GM23338 (cell line): ENCODE data around the gene MED13. TPM values are rescaled to one million over a fixed set of nuclear protein-coding genes. Genes with fewer than 3 reads are reported as not detected.
A peak's percentile ranks its signal among the peaks of the same experiment; 100 is the strongest.

Source experiments
- ATAC-seq: fragments of 200-7000 bp; cut with Tn5 transposase; 3 replicates; pipeline ENCODE4 v1.9.1; 2020
- DNase-seq: peaks from one replicate; pipeline ENCODE4 v3.0.0-alpha.2; 2015; ENCODE audit warnings: low spot score
- H2AFZ ChIP-seq: fragments of 200-600 bp; sonication (generic); 2 replicates; pipeline ENCODE4 v1.8.0; 2016; ENCODE audit warnings: antibody characterized with exemption, mild to moderate bottlenecking, moderate library complexity
- H3F3A ChIP-seq: fragments of 200-600 bp; sonication (generic); replicated peaks from 2 replicates; pipeline ENCODE4 v1.8.0; 2017; ENCODE audit warnings: antibody characterized with exemption, mixed run types, low read depth
- H3K27ac ChIP-seq: fragments of 200-600 bp; sonication (generic); 2 replicates; pipeline ENCODE4 v1.6.1; 2016; ENCODE audit warnings: low read depth
- H3K27me3 ChIP-seq: fragments of 200-600 bp; sonication (generic); 2 replicates; pipeline ENCODE4 v1.8.0; 2016; ENCODE audit warnings: mild to moderate bottlenecking, mixed run types, moderate library complexity; ENCODE audit not compliant: insufficient read depth
- H3K36me3 ChIP-seq: fragments of 200-600 bp; sonication (generic); 2 replicates; pipeline ENCODE4 v1.8.0; 2016; ENCODE audit warnings: mild to moderate bottlenecking; ENCODE audit not compliant: insufficient read depth
- H3K4me1 ChIP-seq: fragments of 200-600 bp; sonication (generic); 2 replicates; pipeline ENCODE4 v1.8.0; 2016; ENCODE audit warnings: mild to moderate bottlenecking, moderate library complexity; ENCODE audit not compliant: insufficient read depth
- H3K4me2 ChIP-seq: fragments of 200-600 bp; sonication (generic); 2 replicates; pipeline ENCODE4 v1.7.1; 2017; ENCODE audit warnings: mixed run types
- H3K4me3 ChIP-seq: fragments of 200-600 bp; sonication (generic); 2 replicates; pipeline ENCODE4 v1.6.1; 2016; ENCODE audit warnings: mixed run types
- H3K79me2 ChIP-seq: fragments of 200-600 bp; sonication (generic); replicated peaks from 2 replicates; pipeline ENCODE4 v1.8.0; 2017; ENCODE audit warnings: mild to moderate bottlenecking; ENCODE audit not compliant: insufficient read depth
- H3K9me2 ChIP-seq: fragments of 200-600 bp; sonication (generic); 2 replicates; pipeline ENCODE4 v1.8.0; 2017; ENCODE audit not compliant: insufficient read depth
- H4K20me1 ChIP-seq: fragments of 200-600 bp; sonication (generic); replicated peaks from 2 replicates; pipeline ENCODE4 v1.8.0; 2017; ENCODE audit warnings: mild to moderate bottlenecking; ENCODE audit not compliant: insufficient read depth
- H3K27ac Mint-ChIP-seq: 2 replicates; pipeline ENCODE4 v1.8.0; 2020; ENCODE audit warnings: inconsistent platforms, mild to moderate bottlenecking, moderate library complexity, mixed read lengths
- H3K27me3 Mint-ChIP-seq: 3 replicates; pipeline ENCODE4 v1.8.0; 2022; ENCODE audit warnings: low read depth, mild to moderate bottlenecking, moderate library complexity, mixed read lengths, inconsistent platforms; ENCODE audit not compliant: insufficient read depth, poor library complexity
- H3K36me3 Mint-ChIP-seq: 3 replicates; pipeline ENCODE4 v1.8.0; 2021; ENCODE audit warnings: low read depth, mild to moderate bottlenecking, inconsistent platforms, moderate library complexity, mixed read lengths
- H3K4me1 Mint-ChIP-seq: 3 replicates; pipeline ENCODE4 v1.8.0; 2020; ENCODE audit warnings: mild to moderate bottlenecking, inconsistent platforms, mixed read lengths
- H3K4me3 Mint-ChIP-seq: 3 replicates; pipeline ENCODE4 v1.8.0; 2021; ENCODE audit warnings: moderate library complexity, mild to moderate bottlenecking, inconsistent platforms, mixed read lengths
- H3K9me3 Mint-ChIP-seq: 3 replicates; pipeline ENCODE4 v1.8.0; 2020; ENCODE audit warnings: moderate library complexity, mild to moderate bottlenecking, inconsistent platforms, mixed read lengths
- CREB1 ChIP-seq: fragments of 250-450 bp; sonication (Bioruptor Pico); IDR thresholded peaks from 2 replicates; pipeline ENCODE4 v1.5.0; 2020; ENCODE audit warnings: low read depth, mild to moderate bottlenecking, moderate library complexity
- CTCF ChIP-seq, 2 experiments: fragments of 200-600 bp in 1 of 2; sonication (generic) in 1 of 2; conservative IDR thresholded peaks; 2 replicates each; pipeline versions ENCODE4 v1.5.1 to v1.6.1; 2016 to 2017; ENCODE audit warnings: antibody characterized with exemption in 2 of 2, low read depth in 2 of 2, mild to moderate bottlenecking in 2 of 2, moderate library complexity in 1 of 2
- EZH2phosphoT487 ChIP-seq: fragments of 200-600 bp; sonication (generic); IDR thresholded peaks from one replicate; pipeline ENCODE4 v1.8.1; 2018; ENCODE audit warnings: antibody characterized with exemption; ENCODE audit not compliant: unreplicated experiment
- JUNB ChIP-seq: IDR thresholded peaks from one replicate; pipeline ENCODE4 v1.6.1; 2016; ENCODE audit warnings: antibody characterized with exemption; ENCODE audit not compliant: unreplicated experiment
- POLR2AphosphoS5 ChIP-seq: IDR thresholded peaks from 2 replicates; pipeline ENCODE4 v1.6.1; 2016; ENCODE audit warnings: antibody characterized with exemption, low read depth
- REST ChIP-seq: IDR thresholded peaks from one replicate; pipeline ENCODE4 v1.6.1; 2018; ENCODE audit warnings: antibody characterized with exemption; ENCODE audit not compliant: unreplicated experiment
- ZNF462 ChIP-seq: fragments of 250-450 bp; sonication (Bioruptor Pico); IDR thresholded peaks from 2 replicates; pipeline ENCODE4 v1.5.0; 2020; ENCODE audit warnings: mild to moderate bottlenecking, moderate library complexity
- polyA plus RNA-seq: library from polyadenylated mRNA; unstranded; fragments of >200 nt; fragmentation: Nextera tagmentation; extraction: Ambion mirVana; gene quantifications from 2 replicates; pipeline ENCODE4 v1.2.1, GENCODE V29; 2016
- total RNA-seq: library from RNA; depleted of rRNA; stranded (reverse); fragments of >200 nt; shearing (Covaris generic); gene quantifications from 2 replicates; pipeline ENCODE4 v1.2.3, GENCODE V29; 2014

The MED13 gene
- total and polyA plus RNA-seq, 2 experiments from 2014 or later = 13.0 to 45.8 TPM

- TF ChIP-seq ZNF462 (CRISPR knock-in tag) (no peak), CTCF (conservative IDR thresholded peaks at IDR 0.05; ENCODE audit: low read depth in 2 of 2) (no peak)
Measured at GRCh38 chr17:61928101-61928436, 137.0 kb downstream of the MED13 start (continued).

GRCh38 chr17:61927208-61928100, 137.6 kb downstream of the MED13 start, which contains the start of gene INTS2:
Gene INTS2, minus strand, starts transcription at chr17:61927982. Its CDS starts 1,338 bp downstream, at chr17:61926644.
- peaks cover 11% of the 10 kb centered on the region; the same call in 1 of the 2 replicates for H3K36me3 ChIP-seq
- peaks cover 4% of the 10 kb centered on the region for H3K27me3 Mint-ChIP-seq
- peak within 1 kb of the TSS; percentile 76 for H3K4me3 ChIP-seq
- H3K4me3 Mint-ChIP-seq = peak within 1 kb of the TSS; percentile 93
- no peak for TF ChIP-seq EZH2phosphoT487
- peak; percentile 28 for TF ChIP-seq REST
- TF ChIP-seq POLR2AphosphoS5 = peak; percentile 97
- TF ChIP-seq JUNB = no peak
- TF ChIP-seq CREB1 (CRISPR knock-in tag) = no peak
- no peaks in the 10 kb centered on the region; the same call in 1 of the 2 replicates for H3K9me2 ChIP-seq
- peak; percentile 95 for DNase-seq
- H3K27me3 ChIP-seq = no peaks in the 10 kb centered on the region
- H3F3A ChIP-seq = no peaks in the 10 kb centered on the region; the same call in 1 of the 2 replicates
- H3K4me1 ChIP-seq = no peaks in the 10 kb centered on the region
- peaks cover 25% of the 10 kb centered on the region for H3K36me3 Mint-ChIP-seq
- peaks cover 9% of the 10 kb centered on the region for H3K79me2 ChIP-seq
- peak within 1 kb of the TSS; percentile 82 for H2AFZ ChIP-seq
- peaks cover 8% of the 10 kb centered on the region for H3K4me1 Mint-ChIP-seq
- peak within 1 kb of the TSS; percentile 93 for H3K27ac Mint-ChIP-seq
- H3K9me3 Mint-ChIP-seq = no peaks in the 10 kb centered on the region
- H3K4me2 ChIP-seq = peak within 1 kb of the TSS; percentile 78
- peak within 1 kb of the TSS; percentile 81 for H3K27ac ChIP-seq
- ATAC-seq = peak; percentile 92
- H4K20me1 ChIP-seq = no peaks in the 10 kb centered on the region; the same call in none of the 2 replicates
